ENCODE results near the gene SHROOM3. TPM values are rescaled to one million over a fixed set of nuclear protein-coding genes. Genes with fewer than 3 reads are reported as not detected.

SHROOM3 gene
- total and polyA plus RNA-seq, 2 donors (not counting 3 experiments of a cell fraction or from before 2014, with no cell fraction given): 2.7 to 6.7 TPM

- Histone ChIP-seq H2AFZ (ENCODE audit: low read depth, low read length) (no peak overlapping the region), H3K9ac (replicated peaks; ENCODE audit: extremely low read depth, insufficient read depth, low read length) (no peak overlapping the region), H3K9me3 (replicated peaks; ENCODE audit: control insufficient read depth, insufficient read depth, low read length) (no peaks in the 10 kb centered on the region), H3K27me3 (ENCODE audit: control insufficient read depth in 2 of 2, insufficient read depth in 2 of 2, low read length in 2 of 2) (no peaks in the 10 kb centered on the region), H4K20me1 (replicated peaks; ENCODE audit: control insufficient read depth, extremely low read depth, insufficient read depth, low read length) (no peaks in the 10 kb centered on the region), H3K4me3 (replicated peaks in 1 of 3; ENCODE audit: insufficient read depth in 1 of 3, low read depth in 1 of 3, low read length in 3 of 3) (no peak overlapping the region), H3K79me2 (ENCODE audit: control insufficient read depth, insufficient read depth, low read length) (no peaks in the 10 kb centered on the region), H3K36me3 (ENCODE audit: control insufficient read depth in 2 of 2, extremely low read depth in 1 of 2, insufficient read depth in 2 of 2, low read length in 2 of 2) (no peaks in the 10 kb centered on the region), H3K4me2 (ENCODE audit: insufficient read depth, low read length) (no peak overlapping the region), H3K27ac (ENCODE audit: insufficient read depth, low read depth, low read length) (no peak overlapping the region), H3K9me1 (replicated peaks; ENCODE audit: control insufficient read depth, extremely low read depth, insufficient read depth, low read length) (no peaks in the 10 kb centered on the region), H3K4me1 (ENCODE audit: control insufficient read depth, extremely low read depth, insufficient read depth, low read length) (peaks cover 6% of the 10 kb centered on the region)
- no TSS peak for BruUV-seq (replicated peaks)
- DNase-seq (ENCODE audit: low read depth, low spot score) (no peak), FAIRE-seq (no peak)
- intact Hi-C loops (cut with micrococcal nuclease): no loop called here
- TF ChIP-seq, protein P1, sequence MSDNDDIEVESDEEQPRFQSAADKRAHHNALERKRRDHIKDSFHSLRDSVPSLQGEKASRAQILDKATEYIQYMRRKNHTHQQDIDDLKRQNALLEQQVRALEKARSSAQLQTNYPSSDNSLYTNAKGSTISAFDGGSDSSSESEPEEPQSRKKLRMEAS (IDR thresholded peaks at IDR 0.05; ENCODE audit: insufficient read depth, insufficient read length): no peak
- POLR2A ChIA-PET: no interaction called here
- CTCF ChIA-PET: no interaction called here
- dilution Hi-C loops (cut with MboI; ENCODE audit: extremely low pct_ligation_motif_present, low sequenced_read_pairs): no loop called here
Measured at GRCh38 chr4:76558396-76559235, 123.6 kb downstream of the SHROOM3 start.

DNA sequence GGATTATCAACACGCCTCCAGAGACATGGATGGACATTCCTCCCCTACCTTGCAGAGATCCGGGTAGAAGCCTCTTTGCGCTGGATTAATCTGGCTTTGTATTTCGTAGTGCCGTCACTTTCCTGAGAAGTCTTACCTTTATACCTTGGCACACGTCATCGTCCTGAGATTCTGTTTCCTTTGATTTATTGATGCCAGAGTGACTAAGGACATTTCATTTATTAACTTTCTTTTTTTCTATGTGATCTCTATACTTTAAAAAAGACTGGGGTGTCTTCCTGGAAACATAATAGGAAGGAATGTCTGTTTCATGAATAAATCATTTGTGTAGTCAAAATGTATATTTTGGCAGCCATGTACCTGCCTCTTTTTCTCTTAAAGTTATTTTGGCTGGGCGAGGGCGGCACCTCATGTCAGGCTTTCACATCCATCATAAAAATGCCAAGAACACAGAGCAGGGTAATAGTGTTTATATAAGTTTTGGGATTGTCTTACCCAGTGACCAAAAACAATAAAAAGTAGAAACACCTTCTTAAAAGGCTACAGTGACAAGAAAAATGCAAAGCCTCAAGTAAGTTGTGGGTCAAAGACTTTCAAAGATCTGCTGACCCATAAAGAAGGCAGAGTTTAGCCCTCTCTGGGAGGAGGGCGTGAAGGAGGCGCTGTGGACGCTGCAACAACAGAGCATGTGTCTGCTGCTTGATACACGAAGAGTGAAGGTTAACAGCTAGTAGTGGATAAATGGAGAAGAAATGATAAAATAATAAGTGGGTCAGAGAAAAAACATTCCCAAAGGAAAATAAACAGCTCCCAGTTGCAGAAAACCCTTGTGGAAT, 124.4 kb downstream of the SHROOM3 start:
- intact Hi-C loops (cut with micrococcal nuclease) (no loop called here), dilution Hi-C loops (cut with MboI; ENCODE audit: extremely low pct_ligation_motif_present, low sequenced_read_pairs) (no loop called here)
- Histone ChIP-seq H3K4me1 (ENCODE audit: control insufficient read depth, extremely low read depth, insufficient read depth, low read length) (peaks cover 6% of the 10 kb centered on the region), H2AFZ (ENCODE audit: low read depth, low read length) (no peak overlapping the region), H3K27me3 (ENCODE audit: control insufficient read depth in 2 of 2, insufficient read depth in 2 of 2, low read length in 2 of 2) (no peaks in the 10 kb centered on the region), H3K9me3 (replicated peaks; ENCODE audit: control insufficient read depth, insufficient read depth, low read length) (no peaks in the 10 kb centered on the region), H4K20me1 (replicated peaks; ENCODE audit: control insufficient read depth, extremely low read depth, insufficient read depth, low read length) (no peaks in the 10 kb centered on the region), H3K36me3 (ENCODE audit: control insufficient read depth in 2 of 2, extremely low read depth in 1 of 2, insufficient read depth in 2 of 2, low read length in 2 of 2) (no peaks in the 10 kb centered on the region), H3K9me1 (replicated peaks; ENCODE audit: control insufficient read depth, extremely low read depth, insufficient read depth, low read length) (no peaks in the 10 kb centered on the region), H3K9ac (replicated peaks; ENCODE audit: extremely low read depth, insufficient read depth, low read length) (no peak overlapping the region), H3K79me2 (ENCODE audit: control insufficient read depth, insufficient read depth, low read length) (no peaks in the 10 kb centered on the region), H3K4me2 (ENCODE audit: insufficient read depth, low read length) (no peak overlapping the region), H3K27ac (ENCODE audit: insufficient read depth, low read depth, low read length) (no peak overlapping the region), H3K4me3 (replicated peaks in 1 of 3; ENCODE audit: insufficient read depth in 1 of 3, low read depth in 1 of 3, low read length in 3 of 3) (no peak overlapping the region)
- ChIA-PET CTCF (no interaction called here), POLR2A (no interaction called here)
- TF ChIP-seq GATA2 (IDR thresholded peaks at IDR 0.05; ENCODE audit: insufficient read depth, insufficient read length, low read depth, low read length) (no peak), POLR2AphosphoS5 (IDR thresholded peaks at IDR 0.05; ENCODE audit: insufficient read depth, low read depth, low read length) (no peak), FOS (IDR thresholded peaks at IDR 0.05; ENCODE audit: borderline replicate concordance, insufficient read depth, low read length) (no peak), CTCF (IDR thresholded peaks at IDR 0.05; ENCODE audit: extremely low read depth in 1 of 2, insufficient read depth in 1 of 2, low read depth in 1 of 2, low read length in 2 of 2) (no peak), MYC (IDR thresholded peaks at IDR 0.05; ENCODE audit: low read depth, low read length) (no peak), JUN (IDR thresholded peaks at IDR 0.05; ENCODE audit: borderline replicate concordance, insufficient read depth, insufficient read length, low read depth) (no peak), POLR2A (IDR thresholded peaks at IDR 0.05; ENCODE audit: low read depth, low read length) (no peak), EZH2 (IDR thresholded peaks at IDR 0.05; ENCODE audit: borderline replicate concordance, low read depth, low read length, severe bottlenecking) (no peak)
- TF ChIP-seq, protein P1 (IDR thresholded peaks at IDR 0.05; ENCODE audit: insufficient read depth, insufficient read length): no peak
- BruUV-seq (replicated peaks): no TSS peak
- DNase-seq (ENCODE audit: low read depth, low spot score) (no peak), FAIRE-seq (no peak)

All from endothelial cell of umbilical vein (primary cell).